ENCODE data around the gene FNBP1L.
"Not testable (repeated sequence)": the region's sequence is repeated elsewhere in the genome, so short reads cannot be mapped to it uniquely, and the experiment has no call there.

The FNBP1L gene

DNA sequence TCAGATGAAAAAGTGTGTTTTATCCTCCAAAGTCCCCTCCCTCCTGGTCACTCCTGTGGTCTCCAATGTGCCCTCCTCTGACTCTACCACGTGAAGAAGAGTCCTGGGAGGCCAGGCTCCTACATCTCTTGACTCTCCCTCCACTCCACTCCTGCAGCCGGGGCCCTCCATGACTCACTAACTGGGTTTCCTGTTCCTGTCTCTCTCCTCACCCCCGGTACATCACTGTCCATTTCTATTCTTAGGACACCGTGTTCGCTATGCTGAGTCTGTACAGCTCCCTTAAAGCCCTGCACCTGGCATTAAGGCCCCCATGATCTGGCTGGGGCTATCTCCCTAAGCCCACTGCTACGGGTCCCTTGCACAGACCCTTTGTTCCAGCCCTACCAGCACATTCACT, 140.3 kb downstream of the FNBP1L start:
- no peak for DNase-seq (ENCODE audit: extremely low read depth in 1 of 2, low read depth in 1 of 2)

DNA sequence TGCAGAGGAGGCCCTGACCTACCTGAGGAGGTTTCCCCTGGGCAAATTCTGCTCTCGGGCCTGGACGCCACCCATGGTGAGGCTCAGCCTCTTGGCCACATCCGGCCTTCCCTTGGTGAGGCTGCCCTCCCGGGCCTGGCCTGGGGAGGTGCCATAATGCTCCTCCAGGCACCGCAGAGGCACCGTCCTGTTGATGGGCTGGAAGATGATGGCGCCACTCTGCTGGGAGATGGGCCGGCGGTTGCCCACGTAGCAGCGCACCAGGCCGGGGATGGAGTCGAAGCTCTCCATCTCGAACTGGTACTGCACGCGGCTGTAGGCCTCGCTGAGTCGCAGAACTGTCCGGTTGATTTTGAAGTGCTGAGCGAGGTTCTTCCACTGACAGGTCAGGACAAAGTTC, 141.0 kb downstream of the FNBP1L start:
- DNase-seq (ENCODE audit: extremely low read depth in 1 of 2, low read depth in 1 of 2), result no peak

DNA sequence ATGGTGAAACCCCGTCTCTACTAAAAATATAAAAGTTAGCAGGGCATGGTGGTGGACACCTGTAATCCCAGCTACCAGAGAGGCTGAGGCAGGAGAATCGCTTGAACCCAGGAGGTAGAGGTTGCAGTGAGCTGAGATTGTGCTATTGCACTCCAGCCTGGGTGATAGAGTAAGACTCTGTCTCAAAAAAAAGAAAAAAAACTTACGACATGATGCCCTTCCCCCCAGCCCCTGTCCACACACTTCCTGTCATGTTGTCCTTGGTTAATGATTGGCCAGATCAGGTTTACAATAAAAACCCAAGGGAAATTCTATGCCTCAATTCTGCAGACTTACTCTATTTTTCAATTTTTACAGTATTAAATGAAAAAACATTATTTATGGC, 143.4 kb downstream of the FNBP1L start:
- DNase-seq (ENCODE audit: extremely low read depth in 1 of 2, low read depth in 1 of 2), result not testable (repeated sequence)

DNA sequence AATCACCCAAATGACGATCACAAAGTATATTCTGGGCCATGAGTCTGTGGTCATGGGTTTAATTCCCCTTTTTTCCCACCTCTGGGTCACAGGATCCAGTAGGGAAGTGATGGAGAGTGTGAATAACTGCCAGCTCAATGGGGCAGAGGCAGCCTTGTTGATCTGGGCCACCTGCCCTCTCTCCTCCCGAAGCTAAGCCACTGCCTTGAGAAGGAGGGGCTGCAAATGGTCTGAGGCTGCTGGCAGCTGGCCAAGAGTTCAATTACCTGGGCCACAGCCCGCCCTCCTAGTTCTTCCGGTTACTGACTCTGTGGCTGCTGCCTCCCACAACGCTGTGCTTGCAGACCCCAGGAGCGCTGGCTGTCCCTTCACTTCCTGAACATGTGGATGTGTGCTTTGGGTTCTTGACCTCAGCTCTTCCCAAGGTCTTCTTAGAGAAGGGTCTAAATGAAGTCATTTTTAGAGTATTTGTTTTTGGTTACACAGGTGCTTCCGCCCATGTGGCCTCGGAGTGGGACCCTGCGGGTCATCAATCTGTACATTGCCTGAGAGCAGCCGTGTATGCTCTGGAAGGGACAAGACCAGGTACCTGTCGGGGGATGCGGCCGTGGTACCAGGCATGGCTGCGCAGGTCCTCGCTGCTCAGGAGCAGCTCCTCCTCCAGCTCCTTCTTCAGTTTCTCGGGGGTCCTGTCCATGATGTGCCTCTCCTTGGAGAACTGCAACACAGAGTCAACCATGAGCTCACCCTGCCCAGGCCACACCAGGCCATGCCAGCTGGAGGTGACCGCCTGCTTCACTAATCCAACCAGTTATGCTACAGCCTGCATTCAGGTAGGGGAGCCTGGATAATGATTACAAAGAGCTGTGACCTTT, 144.0 kb downstream of the FNBP1L start:
- DNase-seq (ENCODE audit: extremely low read depth in 1 of 2, low read depth in 1 of 2), result no peak

DNA sequence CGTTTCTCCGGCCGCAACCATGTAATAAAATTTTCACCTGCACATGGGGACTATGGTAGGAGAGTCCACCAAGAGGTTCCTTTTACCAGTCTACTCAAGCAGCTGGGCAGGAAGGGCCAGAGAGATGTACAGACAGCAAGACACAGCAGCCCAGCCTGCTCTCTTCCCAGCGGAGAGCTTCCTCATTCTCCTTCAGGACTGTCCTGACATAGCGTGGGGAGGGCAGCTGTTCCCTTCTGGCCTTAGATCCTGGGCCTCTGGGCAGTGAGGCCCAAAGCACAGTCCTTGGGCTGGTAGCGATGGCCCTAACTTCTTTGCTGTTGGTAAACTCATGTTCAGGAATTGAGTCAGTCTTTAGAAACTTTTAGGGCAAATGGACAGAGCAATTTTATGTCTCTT, 144.6 kb downstream of the FNBP1L start:
- DNase-seq (ENCODE audit: extremely low read depth in 1 of 2, low read depth in 1 of 2), result no peak

DNA sequence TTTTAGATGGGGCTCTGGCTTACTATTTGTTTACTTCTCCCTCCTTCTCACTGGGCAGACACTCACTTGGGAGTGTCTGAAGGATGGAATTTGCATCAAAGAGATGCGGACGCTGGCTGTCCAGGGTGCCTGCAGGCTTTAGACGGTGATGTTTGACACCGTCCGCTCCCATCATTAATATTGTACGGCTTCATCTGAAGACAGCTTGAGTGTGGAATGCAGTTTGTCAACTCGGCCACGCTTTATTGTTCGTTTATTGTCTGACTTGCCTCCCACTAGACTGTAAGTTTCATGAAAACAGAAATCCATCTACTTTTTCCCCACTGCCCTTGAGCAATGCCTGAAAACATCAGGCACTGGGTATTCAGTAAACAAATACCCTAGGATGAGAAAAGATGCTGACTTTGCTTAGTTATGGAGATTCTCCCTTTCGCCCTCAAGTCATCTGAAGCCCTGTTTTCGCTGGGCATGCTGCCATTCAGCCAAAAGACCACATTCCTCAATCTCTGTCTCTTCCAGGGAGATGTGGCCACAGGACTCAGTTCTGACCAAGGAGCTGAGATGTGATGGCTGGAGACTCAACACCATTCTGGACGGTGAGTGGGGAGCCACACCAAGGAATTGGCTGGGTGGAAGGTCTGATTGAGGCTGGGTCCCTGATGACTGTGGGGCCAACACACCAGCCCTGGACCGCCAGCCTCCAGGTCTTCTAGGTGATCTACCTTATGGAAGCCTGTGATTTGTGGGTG, 146.1 kb downstream of the FNBP1L start:
- no peak for DNase-seq (ENCODE audit: extremely low read depth in 1 of 2, low read depth in 1 of 2)

DNA sequence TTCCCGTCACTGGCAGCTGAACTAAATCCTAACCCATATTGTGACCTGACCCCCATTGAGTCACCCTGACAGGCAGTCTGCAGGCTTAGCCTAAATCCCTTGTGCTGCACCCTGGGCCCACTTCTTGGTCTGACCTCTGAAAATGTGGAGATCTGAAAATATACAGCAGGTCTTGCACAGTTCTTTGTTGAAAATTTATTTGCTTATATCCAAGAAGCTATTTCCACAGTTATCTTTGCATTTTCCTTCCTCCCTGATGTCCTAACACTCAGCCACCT, 146.6 kb downstream of the FNBP1L start:
- no peak for DNase-seq (ENCODE audit: extremely low read depth in 1 of 2, low read depth in 1 of 2)

DNA sequence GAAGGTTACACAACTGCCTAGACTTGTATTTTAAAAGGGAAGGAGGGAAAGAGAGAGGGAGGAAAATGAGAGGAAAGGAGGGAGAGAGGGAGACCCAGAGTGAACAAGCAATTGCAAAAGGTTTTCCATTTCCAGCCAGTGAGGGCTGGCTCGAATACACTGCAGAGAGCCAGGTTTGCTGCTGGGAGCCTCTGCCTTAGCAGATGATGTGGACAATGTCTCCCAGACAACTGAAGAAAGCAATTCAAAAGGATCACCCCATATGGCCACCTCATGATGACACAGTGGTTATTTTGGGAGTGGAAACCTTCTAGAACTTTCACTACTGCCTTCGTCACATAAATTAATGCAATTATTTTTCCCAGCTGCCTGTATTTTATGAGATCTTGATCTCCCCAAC, 147.3 kb downstream of the FNBP1L start:
- no peak for DNase-seq (ENCODE audit: extremely low read depth in 1 of 2, low read depth in 1 of 2)

DNA sequence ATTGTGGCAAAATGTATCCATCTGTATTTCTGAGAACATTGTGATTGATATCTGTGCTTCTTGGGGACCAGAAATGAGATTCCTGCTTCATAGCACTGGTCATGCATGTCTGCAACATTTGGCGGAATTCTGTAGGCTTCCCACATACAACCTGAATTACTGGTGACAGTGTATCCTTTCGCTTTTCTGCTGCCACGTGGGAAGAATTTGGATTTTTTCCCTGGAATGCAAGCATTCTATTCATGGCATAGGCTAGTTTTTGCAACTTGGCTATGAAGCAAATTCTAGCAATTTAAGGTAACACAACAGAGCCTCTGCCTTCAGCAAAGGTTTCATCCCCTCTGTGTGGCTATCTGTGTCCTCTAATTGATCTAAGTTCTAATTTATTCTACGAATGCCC, 147.8 kb downstream of the FNBP1L start:
- DNase-seq (ENCODE audit: extremely low read depth in 1 of 2, low read depth in 1 of 2), result no peak

DNA sequence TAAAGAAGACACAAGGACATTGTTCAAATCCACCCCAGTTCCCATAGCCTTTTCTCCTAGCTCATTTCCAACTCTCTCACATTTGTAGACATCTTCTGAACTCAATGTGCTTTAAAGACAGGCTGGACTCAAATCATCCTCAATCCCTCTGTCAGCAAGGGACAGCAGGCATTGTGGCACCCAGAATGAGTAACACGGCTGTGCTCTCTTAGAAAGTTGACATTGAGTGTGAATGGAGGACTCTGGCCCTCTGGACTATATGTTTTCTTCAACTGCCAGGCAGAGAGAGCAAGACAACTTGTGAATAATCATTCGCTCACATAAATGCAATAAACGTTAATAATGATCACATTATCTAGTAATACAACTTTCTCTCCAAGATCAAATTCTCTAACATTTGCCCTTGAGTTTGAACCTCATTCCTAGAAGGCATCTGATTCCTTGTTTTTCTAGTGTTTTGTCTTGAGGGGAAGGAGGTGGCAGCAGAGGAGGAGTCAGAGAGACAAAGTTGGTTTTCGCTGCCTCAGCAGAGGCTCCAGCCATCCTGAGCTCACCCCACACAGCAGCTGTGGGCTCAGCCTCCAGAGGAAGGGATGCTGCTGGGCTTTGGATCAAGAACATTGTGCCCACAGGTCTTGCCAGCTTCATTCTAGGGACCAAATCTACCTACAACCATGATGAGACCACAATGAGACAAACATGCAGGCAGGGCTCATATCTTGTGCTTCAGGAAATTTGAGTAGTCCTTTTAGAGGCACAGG, 148.6 kb downstream of the FNBP1L start:
- no peak for DNase-seq (ENCODE audit: extremely low read depth in 1 of 2, low read depth in 1 of 2)

DNA sequence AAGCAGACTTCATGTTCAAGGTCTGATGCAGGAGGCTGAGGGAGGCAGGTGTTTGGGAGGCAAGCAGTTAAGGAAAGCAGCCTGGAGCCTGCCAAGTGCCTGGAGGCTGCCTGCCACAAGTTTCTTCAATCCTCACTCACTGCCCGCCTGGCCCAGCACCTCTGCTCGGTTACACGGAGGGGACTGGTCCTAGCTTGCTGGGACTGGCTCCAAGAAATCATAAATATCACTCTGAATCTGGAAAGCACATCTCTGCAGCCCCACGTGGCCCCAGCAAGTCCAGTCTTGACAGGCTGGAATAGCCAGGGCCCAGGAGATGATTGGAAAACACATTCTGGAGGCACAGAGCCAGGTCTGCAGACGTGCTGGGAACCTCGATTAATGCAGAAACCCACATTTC, 149.8 kb downstream of the FNBP1L start:
- no peak for DNase-seq (ENCODE audit: extremely low read depth in 1 of 2, low read depth in 1 of 2)

DNA sequence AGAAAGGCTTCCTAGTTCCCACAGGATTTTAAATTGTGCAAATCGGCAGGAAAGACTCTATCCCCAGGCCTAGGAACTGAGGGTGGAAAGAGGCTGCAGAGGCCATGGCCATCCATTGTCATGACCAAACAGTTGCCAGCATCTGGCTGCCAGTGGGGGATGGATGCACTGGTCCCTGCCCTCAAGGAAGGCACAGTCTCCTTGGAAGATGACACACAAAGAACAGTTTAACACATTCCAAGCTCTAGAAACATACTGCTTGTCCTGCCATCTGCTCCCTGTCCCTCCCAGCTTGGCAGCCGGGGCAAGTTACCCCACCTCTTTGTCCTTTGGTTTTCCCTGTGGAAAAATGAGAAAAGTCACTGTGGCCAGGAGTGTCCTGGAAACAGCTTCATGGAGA, 150.5 kb downstream of the FNBP1L start:
- no peak for DNase-seq (ENCODE audit: extremely low read depth in 1 of 2, low read depth in 1 of 2)

DNA sequence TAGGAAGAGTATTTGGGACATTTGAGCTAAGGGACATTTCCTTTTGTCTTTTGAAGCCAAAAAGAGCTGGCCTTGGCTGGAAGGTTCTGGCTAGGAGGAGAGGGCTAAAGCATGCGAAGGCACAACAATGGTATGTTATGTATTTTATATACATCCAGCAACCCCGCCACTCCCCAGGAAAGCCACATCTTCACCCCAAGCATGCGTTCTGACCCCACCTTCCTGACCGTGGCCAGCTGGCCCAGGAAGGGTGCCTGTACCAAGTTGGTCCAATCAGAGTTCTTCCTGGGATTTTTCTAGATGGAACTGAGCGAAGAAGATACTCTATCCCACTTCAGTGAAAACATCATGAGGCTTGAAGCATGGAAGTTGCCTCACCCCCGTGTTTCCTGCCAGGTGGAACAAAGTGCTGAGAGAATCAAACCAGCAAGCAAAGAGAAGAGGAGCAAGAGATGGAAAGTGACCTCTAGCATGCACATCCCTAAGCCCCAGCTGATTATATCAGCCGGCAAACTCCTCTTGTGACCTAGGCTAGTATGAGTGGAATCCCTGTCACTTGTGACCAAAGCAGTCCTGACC, 151.0 kb downstream of the FNBP1L start:
- no peak for DNase-seq (ENCODE audit: extremely low read depth in 1 of 2, low read depth in 1 of 2)

DNA sequence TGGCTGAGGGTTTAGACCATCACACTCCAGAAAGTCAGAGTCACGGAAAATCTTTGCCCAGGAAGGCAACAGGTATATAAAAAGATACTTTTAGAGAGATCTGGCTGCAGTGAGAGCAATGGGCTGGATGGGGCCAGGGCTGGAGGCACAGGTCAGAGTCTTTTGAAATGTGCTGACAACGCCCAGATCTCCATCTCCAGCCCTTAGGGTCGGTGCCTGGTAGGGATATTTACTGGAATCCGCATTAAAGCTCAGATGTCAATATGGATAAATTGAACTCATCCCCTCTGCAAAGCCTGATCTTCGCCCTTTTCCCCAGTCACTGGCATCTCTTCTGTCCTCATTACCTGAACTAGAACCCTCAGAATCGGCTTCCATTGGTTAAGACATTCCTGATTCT, 151.6 kb downstream of the FNBP1L start:
- DNase-seq (ENCODE audit: extremely low read depth in 1 of 2, low read depth in 1 of 2), result no peak

DNA sequence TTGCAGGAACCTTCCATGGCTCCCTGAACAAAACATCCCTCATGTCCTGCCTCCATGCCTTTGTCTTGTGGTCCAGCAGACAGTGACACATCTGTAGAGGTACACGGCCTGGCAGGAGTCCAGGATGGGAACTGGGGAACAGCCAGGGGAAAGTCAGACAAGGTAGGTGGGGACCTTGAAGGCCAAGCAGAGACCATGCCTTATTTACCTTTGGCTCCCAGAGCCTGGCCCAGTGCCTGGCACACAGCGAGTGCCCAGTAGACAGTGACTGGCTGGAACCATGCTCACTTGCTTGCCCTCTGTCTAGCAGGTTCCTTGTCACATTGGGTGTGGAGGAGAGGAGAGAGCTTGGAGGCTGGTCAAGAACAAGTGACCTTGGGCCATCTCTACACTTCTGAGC, 152.7 kb downstream of the FNBP1L start:
- no peak for DNase-seq (ENCODE audit: extremely low read depth in 1 of 2, low read depth in 1 of 2)

DNA sequence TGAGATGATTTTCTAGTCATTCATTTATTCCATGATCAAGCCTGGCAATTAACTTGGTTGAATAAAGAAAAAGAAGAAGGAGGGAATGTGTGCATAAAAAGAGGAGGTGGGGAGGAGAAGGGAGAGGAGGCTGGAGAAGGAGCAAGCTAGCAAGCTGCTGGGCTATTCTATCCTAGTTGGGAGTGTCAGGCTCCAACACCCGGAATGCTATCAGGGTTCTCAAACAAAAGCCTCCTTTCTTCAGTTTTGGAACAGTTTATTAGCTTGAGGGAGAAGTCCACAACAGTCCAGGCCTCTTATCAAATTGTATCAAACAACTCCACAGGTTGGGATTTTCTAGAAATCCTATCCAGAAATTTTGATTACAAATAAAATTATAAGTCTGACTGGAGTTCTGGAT, 153.8 kb downstream of the FNBP1L start:
- no peak for DNase-seq (ENCODE audit: extremely low read depth in 1 of 2, low read depth in 1 of 2)

DNA sequence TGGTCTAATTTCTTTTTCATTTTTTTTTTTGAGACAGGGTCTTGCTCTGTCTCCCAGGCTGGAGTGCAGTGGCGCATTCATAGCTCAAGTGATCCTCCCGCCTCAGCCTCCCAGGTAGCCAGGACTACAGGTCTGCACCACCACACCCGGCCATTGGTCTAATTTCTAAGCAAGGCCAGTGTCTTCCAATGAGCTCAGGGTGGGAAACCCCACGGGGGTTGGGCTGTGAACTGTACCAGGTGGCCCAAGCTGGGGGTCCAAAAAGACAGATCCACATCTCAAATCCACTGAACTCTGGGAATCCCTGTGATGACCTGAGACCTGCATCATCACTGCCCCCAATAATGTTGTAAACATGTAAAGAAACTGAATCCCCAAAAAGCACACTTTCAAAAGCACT, 154.2 kb downstream of the FNBP1L start:
- DNase-seq (ENCODE audit: extremely low read depth in 1 of 2, low read depth in 1 of 2), result no peak

DNA sequence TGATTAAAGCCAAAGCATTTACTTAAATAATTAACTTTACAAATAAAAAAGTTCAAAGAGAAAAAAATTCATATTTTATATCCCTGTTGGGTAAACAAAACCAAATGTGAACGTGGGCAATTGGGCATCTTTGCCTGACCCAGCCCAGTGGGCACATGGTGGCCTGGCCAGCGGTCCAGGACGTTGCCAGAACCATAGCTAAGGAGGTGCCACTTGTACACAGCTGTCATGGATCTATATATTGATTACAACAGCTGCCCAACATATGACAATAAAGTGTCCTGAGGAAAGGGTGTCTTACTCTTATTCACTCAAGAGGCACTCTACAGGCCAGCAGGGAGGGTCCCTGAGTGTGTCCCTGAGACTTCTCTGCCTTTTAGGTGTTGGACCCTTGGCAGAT, 155.2 kb downstream of the FNBP1L start:
- DNase-seq (ENCODE audit: extremely low read depth in 1 of 2, low read depth in 1 of 2), result no peak

DNA sequence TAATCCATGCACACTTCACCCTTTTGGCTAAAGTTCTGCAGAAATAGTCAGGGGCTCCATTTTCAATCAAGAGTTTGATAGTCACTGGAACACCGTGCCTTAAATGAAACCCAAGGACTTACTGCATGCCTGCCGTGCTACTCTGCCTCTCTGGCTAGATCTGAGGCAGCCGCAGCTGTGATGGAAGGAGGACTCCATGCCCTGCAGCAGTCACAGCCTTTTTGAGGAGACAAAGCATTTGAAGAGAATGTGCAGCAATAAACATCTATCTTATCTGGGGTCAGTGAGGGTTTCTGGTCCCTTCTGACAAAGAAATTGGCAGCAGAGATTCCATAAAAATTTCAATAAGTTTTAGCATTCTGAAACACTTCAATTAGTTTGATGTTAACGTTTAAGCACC, 155.7 kb downstream of the FNBP1L start:
- DNase-seq (ENCODE audit: extremely low read depth in 1 of 2, low read depth in 1 of 2), result no peak
